IMR-90 (cell line): ENCODE results near the gene CDK14. TPM values are rescaled to one million over a fixed set of nuclear protein-coding genes. Genes with fewer than 3 reads are reported as not detected.

Experiments used
- ATAC-seq: fragments of 200-7000 bp; cut with Tn5 transposase; 2 replicates; pipeline ENCODE4 v1.9.1; 2020; ENCODE audit warnings: low read depth, mild to moderate bottlenecking, moderate library complexity
- BruUV-seq: library from RNA; stranded (reverse); fragments of 400-500 nt; replicated peaks from 2 replicates; lab custom pipeline; 2021; lab: Mats Ljungman, UMichigan
- CTCF ChIA-PET: fragments of 300-600 bp; formaldehyde crosslinking; extraction: SDS; loops from one replicate; lab custom pipeline; 2021; ENCODE audit warnings: antibody characterized with exemption; lab: Yijun Ruan, JAX
- POLR2A ChIA-PET: fragments of 300-600 bp; sonication (Branson Sonifier 250); formaldehyde crosslinking; loops from one replicate; lab custom pipeline; 2022; ENCODE audit warnings: antibody characterized with exemption; ENCODE audit not compliant: unreplicated experiment; lab: Charles Lee
- DNase-seq: peaks from one replicate; pipeline ENCODE4 v3.0.0; 2013
- H2AFZ ChIP-seq: replicated peaks from 2 replicates; pipeline ENCODE3; 2013; ENCODE audit warnings: low read length, mild to moderate bottlenecking; ENCODE audit not compliant: poor library complexity
- H2AK5ac ChIP-seq: 2 replicates; pipeline ENCODE4 v1.6.1; 2013; ENCODE audit warnings: low read depth, low read length, inconsistent platforms
- H2AK9ac ChIP-seq: replicated peaks from 2 replicates; pipeline ENCODE3; 2013; ENCODE audit warnings: mild to moderate bottlenecking, low read depth, low read length, moderate library complexity; ENCODE audit not compliant: poor library complexity
- H2BK120ac ChIP-seq: 2 replicates; pipeline ENCODE4 v1.6.1; 2013; ENCODE audit warnings: low read depth, low read length, inconsistent platforms
- H2BK15ac ChIP-seq: 3 replicates; pipeline ENCODE4 v1.6.1; 2013; ENCODE audit warnings: low read depth, low read length, inconsistent platforms
- H2BK20ac ChIP-seq: 2 replicates; pipeline ENCODE4 v1.6.1; 2013; ENCODE audit warnings: low read depth, mild to moderate bottlenecking, inconsistent platforms, low read length, moderate library complexity
- H2BK5ac ChIP-seq: 2 replicates; pipeline ENCODE4 v1.6.1; 2013; ENCODE audit warnings: mild to moderate bottlenecking, low read depth, low read length, inconsistent platforms; ENCODE audit not compliant: poor library complexity, severe bottlenecking
- H3K14ac ChIP-seq: replicated peaks from 2 replicates; pipeline ENCODE4 v1.6.1; 2013; ENCODE audit warnings: low read depth, low read length, inconsistent platforms
- H3K18ac ChIP-seq: 2 replicates; pipeline ENCODE4 v1.6.1; 2013; ENCODE audit warnings: low read depth, low read length, control low read depth
- H3K23ac ChIP-seq: 2 replicates; pipeline ENCODE4 v1.6.1; 2013; ENCODE audit warnings: low read depth, low read length, inconsistent platforms
- H3K27ac ChIP-seq: 2 replicates; pipeline ENCODE4 v1.5.1; 2013; ENCODE audit warnings: mild to moderate bottlenecking, control low read depth, low read length; ENCODE audit not compliant: insufficient read depth
- H3K27me3 ChIP-seq: 2 replicates; pipeline ENCODE4 v1.6.1; 2013; ENCODE audit warnings: low read length; ENCODE audit not compliant: control insufficient read depth, insufficient read depth
- H3K36me3 ChIP-seq: 2 replicates; pipeline ENCODE4 v1.6.1; 2013; ENCODE audit warnings: low read length, mixed read lengths; ENCODE audit not compliant: control insufficient read depth, insufficient read depth
- H3K4ac ChIP-seq: 2 replicates; pipeline ENCODE4 v1.6.1; 2013; ENCODE audit warnings: low read depth, low read length, inconsistent platforms
- H3K4me1 ChIP-seq: 2 replicates; pipeline ENCODE4 v1.6.1; 2013; ENCODE audit warnings: low read length, mixed read lengths; ENCODE audit not compliant: control insufficient read depth, insufficient read depth
- H3K4me2 ChIP-seq: 2 replicates; pipeline ENCODE4 v1.6.1; 2013; ENCODE audit warnings: low read depth, mild to moderate bottlenecking, control low read depth, low read length, moderate library complexity
- H3K4me3 ChIP-seq: 2 replicates; pipeline ENCODE4 v1.5.1; 2013; ENCODE audit warnings: low read depth, mild to moderate bottlenecking, control low read depth, low read length, moderate library complexity; ENCODE audit not compliant: insufficient read depth
- H3K56ac ChIP-seq: 2 replicates; pipeline ENCODE4 v1.6.1; 2013; ENCODE audit warnings: low read length, inconsistent platforms; ENCODE audit not compliant: insufficient read depth; ENCODE audit errors: extremely low read depth
- H3K79me1 ChIP-seq, 2 experiments: 2 replicates each; pipeline ENCODE4 v1.6.1; 2013; ENCODE audit warnings: low read length in 2 of 2, inconsistent platforms in 1 of 2, low read depth in 1 of 2
- H3K9ac ChIP-seq: 2 replicates; pipeline ENCODE4 v1.6.1; 2013; ENCODE audit warnings: low read depth, low read length, control low read depth
- H3K9me1 ChIP-seq: 2 replicates; pipeline ENCODE4 v1.6.1; 2013; ENCODE audit warnings: low read length, inconsistent platforms; ENCODE audit not compliant: insufficient read depth
- H3K9me3 ChIP-seq: 2 replicates; pipeline ENCODE4 v1.6.1; 2013; ENCODE audit warnings: low read length; ENCODE audit not compliant: control insufficient read depth, insufficient read depth
- H4K20me1 ChIP-seq: 2 replicates; pipeline ENCODE4 v1.6.1; 2013; ENCODE audit warnings: low read length, inconsistent platforms; ENCODE audit not compliant: insufficient read depth
- H4K5ac ChIP-seq: 2 replicates; pipeline ENCODE4 v1.6.1; 2013; ENCODE audit warnings: mild to moderate bottlenecking, low read depth, low read length, control low read depth
- H4K8ac ChIP-seq, 2 experiments: 2 replicates each; pipeline ENCODE4 v1.6.1; 2013; ENCODE audit warnings: low read depth in 2 of 2, low read length in 2 of 2, control low read depth in 1 of 2, inconsistent platforms in 1 of 2
- H4K91ac ChIP-seq: 2 replicates; pipeline ENCODE4 v1.6.1; 2013; ENCODE audit warnings: low read depth, low read length, inconsistent platforms; ENCODE audit not compliant: insufficient read depth
- CEBPB ChIP-seq: IDR thresholded peaks from 2 replicates; pipeline ENCODE4 v1.6.1; 2012; ENCODE audit warnings: low read depth, low read length, improper control_type of control experiment
- MAFK ChIP-seq: IDR thresholded peaks from 2 replicates; pipeline ENCODE4 v1.6.1; 2012; ENCODE audit warnings: low read depth, low read length, improper control_type of control experiment
- NFE2L2 ChIP-seq: fragments of 150-350 bp; IDR thresholded peaks from 2 replicates; pipeline ENCODE4 v1.6.1; 2016; ENCODE audit warnings: low read depth, mild to moderate bottlenecking, low read length
- POLR2A ChIP-seq: IDR thresholded peaks from 2 replicates; pipeline ENCODE4 v1.6.1; 2012; ENCODE audit warnings: mild to moderate bottlenecking, low read depth, low read length
- WGBS, 2 experiments: methylation state at CpG; one replicate each; pipeline versions ENCODE4 v1.1.5 to v1.1.7; 2013; ENCODE audit warnings: missing lambda C conversion rate in 2 of 2; ENCODE audit not compliant: insufficient read length in 1 of 2; ENCODE audit errors: extremely low coverage in 2 of 2; 5-methylcytosine and 5-hydroxymethylcytosine counted together
- dilution Hi-C: fragments of 300-500 bp; cut with HindIII; formaldehyde crosslinking; loops from one replicate; pipeline ENCODE4 v1.14.3; 2018; ENCODE audit warnings: low sequenced_read_pairs; ENCODE audit not compliant: unreplicated experiment
- in situ Hi-C: fragments of 300-500 bp; cut with MboI; formaldehyde crosslinking; loops from 3 replicates; pipeline ENCODE4 v1.14.3; 2019; ENCODE audit warnings: low sequenced_read_pairs, inconsistent platforms, mixed read lengths
- intact Hi-C: fragments of 100-400 bp; cut with micrococcal nuclease; formaldehyde crosslinking; loops from 2 replicates; pipeline ENCODE4 v1.10.0; 2022
- polyA plus RNA-seq, 3 experiments: library from polyadenylated mRNA; depleted of rRNA; stranded (reverse); fragments of >200 nt; gene quantifications; 2 replicates each; pipeline ENCODE4 v1.2.3, GENCODE V29; 2012; ENCODE audit warnings: low replicate concordance in 1 of 3
- total RNA-seq: library from RNA; depleted of rRNA; stranded (reverse); fragments of >200 nt; gene quantifications from 2 replicates; pipeline ENCODE4 v1.2.3, GENCODE V29; 2012

Gene CDK14
- total and polyA plus RNA-seq, 2 of the 4 experiments (the other 2 are of a cell fraction), result 10.1 to 29.6 TPM

- no peak overlapping the region for H3K27ac ChIP-seq
- no peak overlapping the region for H3K4me3 ChIP-seq
- no peak overlapping the region for H3K18ac ChIP-seq
- dilution Hi-C loops, result no loop called here
- no peak overlapping the region for H2BK15ac ChIP-seq
- H3K4me1 ChIP-seq, result peaks cover 10% of the 10 kb centered on the region
- H2AK5ac ChIP-seq, result no peak overlapping the region
- ChIA-PET POLR2A (no interaction called here), CTCF (interaction anchor here (0.5 to 1.0 kb wide), 2 partner anchors 52 to 59 kb away, joined by 3 read pairs; no protein-coding TSS in a partner anchor)
- H4K5ac ChIP-seq, result no peak overlapping the region
- no peak overlapping the region for H4K91ac ChIP-seq
- no peak for DNase-seq
- H3K56ac ChIP-seq, result no peak overlapping the region
- H3K27me3 ChIP-seq, result no peaks in the 10 kb centered on the region
- ATAC-seq, result no peak
- no CpG with 5 or more reads among the region's 2 CpGs for WGBS, 2 experiments
- no peak overlapping the region for H2AFZ ChIP-seq
- no peak overlapping the region for H2BK5ac ChIP-seq
- no peak overlapping the region for H3K4ac ChIP-seq
- H3K36me3 ChIP-seq, result no peaks in the 10 kb centered on the region
- 0 out of 2 replicates have a peak, but pooled peaks cover 3% of the 10 kb centered on the region for H4K20me1 ChIP-seq
- H3K4me2 ChIP-seq, result no peak overlapping the region
- no TSS peak for BruUV-seq
- H3K9me1 ChIP-seq, result 0 out of 2 replicates have a peak, but pooled peaks cover 4% of the 10 kb centered on the region
- no peak overlapping the region for H4K8ac ChIP-seq
- in situ Hi-C loops, result no loop called here
- no peak overlapping the region for H3K9ac ChIP-seq
- H2AK9ac ChIP-seq, result no peak overlapping the region
- H3K23ac ChIP-seq, result no peak overlapping the region
- no peak overlapping the region for H2BK120ac ChIP-seq
- TF ChIP-seq CEBPB, result no peak
- no peak for TF ChIP-seq NFE2L2
- no peak for TF ChIP-seq MAFK
- no peak for TF ChIP-seq POLR2A
- peaks cover 31 to 40% of the 10 kb centered on the region in 2 experiments for H3K79me1 ChIP-seq
- no peak overlapping the region for H3K14ac ChIP-seq
- H2BK20ac ChIP-seq, result no peak overlapping the region
- intact Hi-C loops, result no loop called here
- H3K9me3 ChIP-seq, result no peaks in the 10 kb centered on the region
These were observed 64.0 kb downstream of the CDK14 start for GRCh38 chr7:90660100-90660499.
